CD4-positive, alpha-beta memory T cell (primary cell): ENCODE results near the gene CES3. TPM values are rescaled to one million over a fixed set of nuclear protein-coding genes. Genes with fewer than 3 reads are reported as not detected.

Experiments
- CTCF ChIA-PET: fragments of 350-600 bp; sonication (Branson Sonifier 250); formaldehyde crosslinking; loops from one replicate; lab custom pipeline; 2021; ENCODE audit warnings: inconsistent platforms; ENCODE audit not compliant: partially characterized antibody; lab: Charles Lee
- POLR2A ChIA-PET: fragments of 350-600 bp; sonication (Branson Sonifier 250); formaldehyde crosslinking; loops from one replicate; lab custom pipeline; 2021; ENCODE audit not compliant: partially characterized antibody; lab: Charles Lee
- DNase-seq, 5 donors: peaks; one replicate each; pipeline versions ENCODE4 v3.0.0 to v3.0.0-alpha.2; 2020 to 2022; ENCODE audit warnings: mixed read lengths in 1 of 5
- H3K27ac ChIP-seq: one replicate; pipeline ENCODE4 v1.7.0; 2013; ENCODE audit warnings: low read depth, low read length
- H3K27me3 ChIP-seq: 2 replicates; pipeline ENCODE4 v1.7.0; 2013; ENCODE audit warnings: mild to moderate bottlenecking, low read length, moderate library complexity; ENCODE audit not compliant: insufficient read depth
- H3K36me3 ChIP-seq: 2 replicates; pipeline ENCODE4 v1.7.0; 2013; ENCODE audit warnings: mild to moderate bottlenecking, low read length, moderate library complexity; ENCODE audit not compliant: insufficient read depth
- H3K4me1 ChIP-seq: 2 replicates; pipeline ENCODE4 v1.7.0; 2013; ENCODE audit warnings: mild to moderate bottlenecking, low read length, moderate library complexity; ENCODE audit not compliant: insufficient read depth
- H3K4me3 ChIP-seq, 2 donors: one replicate each; pipeline ENCODE4 v1.7.0; 2013; ENCODE audit warnings: low read length in 2 of 2, mild to moderate bottlenecking in 1 of 2
- H3K9me3 ChIP-seq, 2 donors: one replicate each; pipeline ENCODE4 v1.7.0; 2013; ENCODE audit warnings: low read length in 2 of 2, control low read depth in 1 of 2; ENCODE audit not compliant: control insufficient read depth in 1 of 2
- H3K27ac Mint-ChIP-seq, 7 donors: one replicate each; pipeline ENCODE4 v1.8.0; 2020 to 2021; ENCODE audit warnings: mixed read lengths in 7 of 7, mild to moderate bottlenecking in 6 of 7, inconsistent platforms in 3 of 7, moderate library complexity in 3 of 7
- H3K27me3 Mint-ChIP-seq, 2 donors: one replicate each; pipeline ENCODE4 v1.8.0; 2020 to 2021; ENCODE audit warnings: mixed read lengths in 2 of 2
- H3K36me3 Mint-ChIP-seq, 2 donors: one replicate each; pipeline ENCODE4 v1.8.0; 2020 to 2021; ENCODE audit warnings: mixed read lengths in 2 of 2, inconsistent platforms in 1 of 2, mild to moderate bottlenecking in 1 of 2
- H3K4me1 Mint-ChIP-seq, 4 donors: one replicate each; pipeline ENCODE4 v1.8.0; 2020 to 2021; ENCODE audit warnings: mixed read lengths in 4 of 4, mild to moderate bottlenecking in 1 of 4
- H3K4me3 Mint-ChIP-seq, 8 donors: one replicate each; pipeline ENCODE4 v1.8.0; 2020 to 2021; ENCODE audit warnings: mixed read lengths in 8 of 8, mild to moderate bottlenecking in 7 of 8, moderate library complexity in 6 of 8, inconsistent platforms in 3 of 8
- H3K9me3 Mint-ChIP-seq, 8 donors: one replicate each; pipeline ENCODE4 v1.8.0; 2020 to 2021; ENCODE audit warnings: mixed read lengths in 8 of 8, mild to moderate bottlenecking in 5 of 8, inconsistent platforms in 3 of 8, moderate library complexity in 1 of 8
- intact Hi-C: fragments of 100-400 bp; cut with micrococcal nuclease; formaldehyde crosslinking; loops from one replicate; pipeline ENCODE4 v1.15.1; 2023
- polyA plus RNA-seq, 2 donors: library from polyadenylated mRNA; unstranded; fragments of 300-500 nt; fragmentation: Illumina TruSeq; gene quantifications; one replicate each; pipeline ENCODE4 v1.2.3, GENCODE V29; 2021
- total RNA-seq, 2 experiments: library from RNA; stranded (reverse); gene quantifications; one replicate each; pipeline ENCODE4 v1.2.3, GENCODE V29; 2021

The CES3 gene
- total and polyA plus RNA-seq, 4 experiments from 2014 or later = 0.32 to 0.61 TPM; not detected in 2

GRCh38 chr16:66949472-66949871 is 11.6 kb upstream of the CES3 start:
- H3K27ac Mint-ChIP-seq = no peak overlapping the region
- intact Hi-C loops = no loop called here
- Histone ChIP-seq H3K9me3 (no peaks in the 10 kb centered on the region), H3K27me3 (peaks cover 16% of the 10 kb centered on the region), H3K4me3 (no peak overlapping the region), H3K36me3 (no peaks in the 10 kb centered on the region), H3K4me1 (peaks cover 11% of the 10 kb centered on the region), H3K27ac (no peak overlapping the region)
- ChIA-PET CTCF (no interaction called here), POLR2A (no interaction called here)
- H3K4me3 Mint-ChIP-seq = peak overlapping the region in 4 of 8 donors; percentile 29 to 71 (median 48)
- DNase-seq = peak in 1 of 5 donors; percentile 2
- H3K4me1 Mint-ChIP-seq = peaks cover 9 to 24% (median 13%) of the 10 kb centered on the region in 4 donors
- H3K36me3 Mint-ChIP-seq = peaks cover 3 to 5% of the 10 kb centered on the region in 2 donors
- H3K27me3 Mint-ChIP-seq = peaks cover 33 to 39% of the 10 kb centered on the region in 2 donors
- H3K9me3 Mint-ChIP-seq = peaks cover 0 to 8% (median 4%) of the 10 kb centered on the region in 8 donors

GRCh38 chr16:66950437-66950836 is 10.6 kb upstream of the CES3 start:
- peaks cover 0 to 8% (median 4%) of the 10 kb centered on the region in 8 donors for H3K9me3 Mint-ChIP-seq
- intact Hi-C loops = loop anchor here (5.0 kb wide), 1 partner anchor 517 kb away; no protein-coding TSS in a partner anchor

GRCh38 chr16:66950971-66951790 is 9.9 kb upstream of the CES3 start:
- H3K27me3 Mint-ChIP-seq = peaks cover 33 to 39% of the 10 kb centered on the region in 2 donors
- H3K36me3 ChIP-seq = no peaks in the 10 kb centered on the region
- ChIA-PET CTCF (no interaction called here), POLR2A (no interaction called here)
- H3K27me3 ChIP-seq = peaks cover 16% of the 10 kb centered on the region
- no peaks in the 10 kb centered on the region for H3K9me3 ChIP-seq
- no peak overlapping the region for H3K27ac Mint-ChIP-seq
- intact Hi-C loops = loop anchor here (5.0 kb wide), 1 partner anchor 516 kb away; no protein-coding TSS in a partner anchor
- DNase-seq = no peak
- no peak overlapping the region for H3K4me3 ChIP-seq
- H3K27ac ChIP-seq = no peak overlapping the region
- H3K36me3 Mint-ChIP-seq = peaks cover 3 to 5% of the 10 kb centered on the region in 2 donors
- peaks cover 11% of the 10 kb centered on the region for H3K4me1 ChIP-seq
- H3K9me3 Mint-ChIP-seq = peaks cover 0 to 8% (median 4%) of the 10 kb centered on the region in 8 donors
- no peak overlapping the region for H3K4me3 Mint-ChIP-seq
- H3K4me1 Mint-ChIP-seq = peaks cover 9 to 24% (median 13%) of the 10 kb centered on the region in 4 donors

More at GRCh38 chr16:66950437-66950836, 10.6 kb upstream of the CES3 start:
- H3K4me3 Mint-ChIP-seq = peak overlapping the region in 2 of 8 donors; percentile 13 to 16
- no peaks in the 10 kb centered on the region for H3K9me3 ChIP-seq
- H3K4me3 ChIP-seq = no peak overlapping the region
- peaks cover 33 to 39% of the 10 kb centered on the region in 2 donors for H3K27me3 Mint-ChIP-seq
- H3K4me1 ChIP-seq = peaks cover 11% of the 10 kb centered on the region
- H3K27ac Mint-ChIP-seq = no peak overlapping the region
- H3K27ac ChIP-seq = no peak overlapping the region
- peaks cover 3 to 5% of the 10 kb centered on the region in 2 donors for H3K36me3 Mint-ChIP-seq
- ChIA-PET POLR2A (no interaction called here), CTCF (interaction anchor here (0.7 kb wide), 1 partner anchor 203 kb away, joined by 3 read pairs; no protein-coding TSS in a partner anchor)
- DNase-seq = no peak
- H3K27me3 ChIP-seq = peaks cover 16% of the 10 kb centered on the region
- H3K4me1 Mint-ChIP-seq = peaks cover 9 to 24% (median 13%) of the 10 kb centered on the region in 4 donors
- H3K36me3 ChIP-seq = no peaks in the 10 kb centered on the region

GRCh38 chr16:66952430-66953110 is 8.5 kb upstream of the CES3 start:
- Histone ChIP-seq H3K27me3 (peaks cover 16% of the 10 kb centered on the region), H3K4me1 (peaks cover 11% of the 10 kb centered on the region), H3K27ac (no peak overlapping the region), H3K4me3 (no peak overlapping the region), H3K9me3 (no peaks in the 10 kb centered on the region), H3K36me3 (no peaks in the 10 kb centered on the region)
- DNase-seq = peak in 1 of 5 donors; percentile 7
- CTCF ChIA-PET = interaction anchor here (0.7 to 1.7 kb wide), 9 partner anchors 10 to 476 kb away, joined by 3 to 4 read pairs (median 3); no protein-coding TSS in a partner anchor
- H3K36me3 Mint-ChIP-seq = peaks cover 0 to 5% of the 10 kb centered on the region in 2 donors
- H3K4me1 Mint-ChIP-seq = peaks cover 4 to 17% (median 7%) of the 10 kb centered on the region in 4 donors
- H3K27ac Mint-ChIP-seq = no peak overlapping the region
- intact Hi-C loops = loop anchor here (5.0 kb wide), 1 partner anchor 515 kb away; no protein-coding TSS in a partner anchor
- POLR2A ChIA-PET = interaction anchor here (0.6 kb wide), 1 partner anchor 205 kb away, joined by 3 read pairs; no protein-coding TSS in a partner anchor
- H3K9me3 Mint-ChIP-seq = peaks cover 0 to 8% (median 4%) of the 10 kb centered on the region in 8 donors
- no peak overlapping the region for H3K4me3 Mint-ChIP-seq
- H3K27me3 Mint-ChIP-seq = peaks cover 33 to 36% of the 10 kb centered on the region in 2 donors

- Mint-ChIP-seq H3K27ac (peak overlapping the region in 1 of 7 donors; percentile 12), H3K27me3 (peaks cover 29 to 35% of the 10 kb centered on the region in 2 donors), H3K36me3 (peaks cover 0 to 5% of the 10 kb centered on the region in 2 donors), H3K4me3 (no peak overlapping the region), H3K4me1 (peaks cover 2 to 9% (median 4%) of the 10 kb centered on the region in 4 donors), H3K9me3 (peaks cover 0 to 8% (median 4%) of the 10 kb centered on the region in 8 donors)
- peaks cover 6% of the 10 kb centered on the region for H3K4me1 ChIP-seq
- peak in 1 of 5 donors; percentile 9 for DNase-seq
- peaks cover 12% of the 10 kb centered on the region for H3K27me3 ChIP-seq
- H3K36me3 ChIP-seq = no peaks in the 10 kb centered on the region
- CTCF ChIA-PET = interaction anchor here (0.8 to 1.7 kb wide), 17 partner anchors 9 to 475 kb away, joined by 3 to 5 read pairs (median 3); no protein-coding TSS in a partner anchor
- intact Hi-C loops = loop anchor here (1.0 to 5.0 kb wide), 5 partner anchors 23 to 514 kb away; partner anchors contain the start of gene ZDHHC1
- H3K27ac ChIP-seq = no peak overlapping the region
- H3K9me3 ChIP-seq = no peaks in the 10 kb centered on the region
- no peak overlapping the region for H3K4me3 ChIP-seq
- POLR2A ChIA-PET = interaction anchor here (0.7 to 1.3 kb wide), 3 partner anchors 47 to 231 kb away, joined by 4 read pairs; no protein-coding TSS in a partner anchor
These were observed 7.5 kb upstream of the CES3 start for GRCh38 chr16:66953462-66954096.

- ChIA-PET POLR2A (interaction anchor here (0.7 to 1.3 kb wide), 4 partner anchors 46 to 231 kb away, joined by 4 read pairs; partner anchors contain the start of gene PHAF1), CTCF (interaction anchor here (0.8 to 1.7 kb wide), 15 partner anchors 8 to 441 kb away, joined by 3 to 5 read pairs (median 3); no protein-coding TSS in a partner anchor)
- H3K36me3 ChIP-seq = no peaks in the 10 kb centered on the region
- H3K9me3 ChIP-seq = no peaks in the 10 kb centered on the region
- peak; percentile 63 to 73 (median 69) for DNase-seq
- Mint-ChIP-seq H3K4me1 (peaks cover 2 to 7% (median 3%) of the 10 kb centered on the region in 4 donors), H3K27me3 (peaks cover 25 to 33% of the 10 kb centered on the region in 2 donors), H3K4me3 (no peak overlapping the region), H3K36me3 (peaks cover 0 to 5% of the 10 kb centered on the region in 2 donors), H3K27ac (peak overlapping the region in 1 of 7 donors; percentile 12), H3K9me3 (peaks cover 0 to 8% (median 4%) of the 10 kb centered on the region in 8 donors)
- no peak overlapping the region for H3K4me3 ChIP-seq
- peaks cover 8% of the 10 kb centered on the region for H3K27me3 ChIP-seq
- H3K27ac ChIP-seq = no peak overlapping the region
- no peaks in the 10 kb centered on the region for H3K4me1 ChIP-seq
- intact Hi-C loops = loop anchor here (1.0 to 5.0 kb wide), 5 partner anchors 23 to 513 kb away; partner anchors contain the start of gene ZDHHC1
These were observed 6.9 kb upstream of the CES3 start for GRCh38 chr16:66954097-66954659.
